K562 (cell line): ENCODE results near the gene TRIM24. TPM values are rescaled to one million over a fixed set of nuclear protein-coding genes. Genes with fewer than 3 reads are reported as not detected.
A peak's percentile ranks its signal among the peaks of the same experiment; 100 is the strongest.

Source experiments
- CHD4 ChIP-seq: fragments of 200-600 bp; sonication (generic); IDR thresholded peaks from 3 replicates; pipeline ENCODE4 v1.6.1; 2012; ENCODE audit warnings: low read depth, mild to moderate bottlenecking, mixed read lengths, low read length, inconsistent platforms; ENCODE audit not compliant: insufficient read depth, insufficient replicate concordance, poor library complexity, severe bottlenecking
- MAZ ChIP-seq, 2 experiments: fragments of 450-650 bp in 1 of 2; sonication (generic) in 1 of 2; formaldehyde crosslinking; IDR thresholded peaks in 1 of 2; conservative IDR thresholded peaks in 1 of 2; 2 replicates each; pipeline versions ENCODE4 v1.4.0 to v1.5.0; 2020; ENCODE audit warnings: mild to moderate bottlenecking in 1 of 2, missing genetic modification reagents in 1 of 2
- MCM7 ChIP-seq, 2 experiments: fragments of 450-650 bp; IDR thresholded peaks; 2 replicates each; pipeline ENCODE4 v1.6.1; 2016 to 2018
- NFYB ChIP-seq: IDR thresholded peaks from 2 replicates; pipeline ENCODE4 v1.6.1; 2011; ENCODE audit warnings: mild to moderate bottlenecking, moderate library complexity; ENCODE audit not compliant: insufficient read length; ENCODE audit errors: extremely low read depth
- PRMT5 ChIP-seq: sonication (generic); formaldehyde crosslinking; IDR thresholded peaks from 2 replicates; pipeline ENCODE4 v1.5.0; 2020; ENCODE audit warnings: missing genetic modification reagents
- SAFB ChIP-seq: fragments of 200-400 bp; formaldehyde crosslinking; IDR thresholded peaks from 2 replicates; pipeline ENCODE4 v1.6.1; 2017; ENCODE audit warnings: low read depth, low read length, borderline replicate concordance
- SMARCA4 ChIP-seq: fragments of 450-650 bp; IDR thresholded peaks from 2 replicates; pipeline ENCODE4 v1.6.1; 2016
- ZNF184 ChIP-seq: sonication (generic); formaldehyde crosslinking; IDR thresholded peaks from 2 replicates; pipeline ENCODE4 v1.5.0; 2020; ENCODE audit warnings: missing genetic modification reagents
- polyA plus RNA-seq, 8 experiments: library from polyadenylated mRNA; depleted of rRNA in 4 of 8; stranded (reverse) in 5 of 8; unstranded in 3 of 8; fragments of >200 nt; fragmentation: Nextera tagmentation in 2 of 8; fragmentation: Illumina TruSeq in 1 of 8; extraction: Ambion mirVana in 2 of 8; extraction: Trizol in 1 of 8; gene quantifications; 2 replicates each; pipeline versions ENCODE4 v1.2.1 to v1.2.3, GENCODE V29; 2011 to 2014; ENCODE audit warnings: inconsistent platforms in 1 of 8, missing spikeins in 1 of 8
- total RNA-seq, 7 experiments: library from RNA; depleted of rRNA in 6 of 7; stranded (reverse); fragments of >200 nt in 6 of 7; fragmentation: Illumina TruSeq in 2 of 7; extraction: Trizol in 2 of 7; gene quantifications; 2 replicates each; pipeline versions ENCODE4 v1.2.1 to v1.2.3, GENCODE V29; 2011 to 2021; ENCODE audit warnings: low replicate concordance in 1 of 7
- TF ChIP-seq, protein P1 (sequence below): fragments of 450-650 bp; IDR thresholded peaks from 2 replicates; pipeline ENCODE4 v1.6.1; 2017; ENCODE audit warnings: antibody characterized with exemption, mild to moderate bottlenecking
- TF ChIP-seq, protein P2 (sequence below), 2 experiments: fragments of 150-350 bp in 1 of 2; IDR thresholded peaks; 2 replicates each; pipeline ENCODE4 v1.6.1; 2012 to 2016; ENCODE audit warnings: low read depth in 2 of 2, low read length in 2 of 2, mild to moderate bottlenecking in 1 of 2, moderate library complexity in 1 of 2
- TF ChIP-seq, protein P3 (sequence below): IDR thresholded peaks from 2 replicates; pipeline ENCODE4 v1.6.1; 2014; ENCODE audit warnings: antibody characterized with exemption
- TF ChIP-seq, protein P4 (sequence below): fragments of 450-650 bp; IDR thresholded peaks from 2 replicates; pipeline ENCODE4 v1.6.1; 2018; ENCODE audit warnings: mild to moderate bottlenecking, low read depth; ENCODE audit not compliant: partially characterized antibody

TRIM24 gene
- total and polyA plus RNA-seq, 9 of the 15 experiments (the other 6 are each of a cell fraction or from before 2014, with no cell fraction given), result 13.4 to 74.0 (median 41.7) TPM

DNA sequence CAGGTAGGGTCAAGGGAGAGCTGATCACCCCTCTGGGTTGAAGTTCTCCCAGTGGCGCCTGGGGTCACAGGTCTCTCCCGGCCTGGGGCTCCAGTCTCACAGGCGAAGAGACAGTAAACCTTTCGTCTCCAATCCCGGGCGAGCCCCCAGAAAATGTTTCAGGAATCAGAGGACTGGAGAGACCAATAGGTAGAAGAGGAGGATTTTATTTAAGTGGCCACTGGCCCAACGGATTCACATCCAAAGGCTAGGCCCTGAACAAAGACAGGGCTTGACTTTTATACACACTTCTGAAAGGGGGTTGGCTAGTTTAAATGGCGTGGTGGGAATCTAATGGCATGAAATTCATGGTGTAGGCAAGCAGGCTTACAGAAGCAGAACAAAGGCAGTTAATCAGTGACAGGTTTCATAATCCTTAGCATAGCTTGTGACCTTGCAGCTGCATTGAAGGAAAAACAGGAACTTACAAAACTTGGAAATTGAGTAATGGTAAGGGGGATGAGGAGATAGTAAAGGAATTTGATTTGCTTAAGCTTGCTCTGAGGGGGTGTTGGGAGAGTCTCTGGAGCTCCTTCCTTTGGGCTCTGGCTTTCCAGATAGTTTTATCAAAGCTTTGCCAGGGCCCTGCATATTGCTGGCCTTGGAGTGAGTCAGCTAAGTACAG is 105.5 kb downstream of the TRIM24 start (continued):
- TF ChIP-seq, protein P1, sequence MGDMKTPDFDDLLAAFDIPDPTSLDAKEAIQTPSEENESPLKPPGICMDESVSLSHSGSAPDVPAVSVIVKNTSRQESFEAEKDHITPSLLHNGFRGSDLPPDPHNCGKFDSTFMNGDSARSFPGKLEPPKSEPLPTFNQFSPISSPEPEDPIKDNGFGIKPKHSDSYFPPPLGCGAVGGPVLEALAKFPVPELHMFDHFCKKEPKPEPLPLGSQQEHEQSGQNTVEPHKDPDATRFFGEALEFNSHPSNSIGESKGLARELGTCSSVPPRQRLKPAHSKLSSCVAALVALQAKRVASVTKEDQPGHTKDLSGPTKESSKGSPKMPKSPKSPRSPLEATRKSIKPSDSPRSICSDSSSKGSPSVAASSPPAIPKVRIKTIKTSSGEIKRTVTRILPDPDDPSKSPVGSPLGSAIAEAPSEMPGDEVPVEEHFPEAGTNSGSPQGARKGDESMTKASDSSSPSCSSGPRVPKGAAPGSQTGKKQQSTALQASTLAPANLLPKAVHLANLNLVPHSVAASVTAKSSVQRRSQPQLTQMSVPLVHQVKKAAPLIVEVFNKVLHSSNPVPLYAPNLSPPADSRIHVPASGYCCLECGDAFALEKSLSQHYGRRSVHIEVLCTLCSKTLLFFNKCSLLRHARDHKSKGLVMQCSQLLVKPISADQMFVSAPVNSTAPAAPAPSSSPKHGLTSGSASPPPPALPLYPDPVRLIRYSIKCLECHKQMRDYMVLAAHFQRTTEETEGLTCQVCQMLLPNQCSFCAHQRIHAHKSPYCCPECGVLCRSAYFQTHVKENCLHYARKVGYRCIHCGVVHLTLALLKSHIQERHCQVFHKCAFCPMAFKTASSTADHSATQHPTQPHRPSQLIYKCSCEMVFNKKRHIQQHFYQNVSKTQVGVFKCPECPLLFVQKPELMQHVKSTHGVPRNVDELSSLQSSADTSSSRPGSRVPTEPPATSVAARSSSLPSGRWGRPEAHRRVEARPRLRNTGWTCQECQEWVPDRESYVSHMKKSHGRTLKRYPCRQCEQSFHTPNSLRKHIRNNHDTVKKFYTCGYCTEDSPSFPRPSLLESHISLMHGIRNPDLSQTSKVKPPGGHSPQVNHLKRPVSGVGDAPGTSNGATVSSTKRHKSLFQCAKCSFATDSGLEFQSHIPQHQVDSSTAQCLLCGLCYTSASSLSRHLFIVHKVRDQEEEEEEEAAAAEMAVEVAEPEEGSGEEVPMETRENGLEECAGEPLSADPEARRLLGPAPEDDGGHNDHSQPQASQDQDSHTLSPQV, result 0 out of 2 replicates have a peak, but pooled peaks have one; percentile 37
- TF ChIP-seq NFYB, result no peak
- TF ChIP-seq CHD4, result no peak
- no peak for TF ChIP-seq MCM7 (IDR thresholded peaks at IDR 0.05)
- TF ChIP-seq SMARCA4, result peak; percentile 69
- TF ChIP-seq MAZ (CRISPR knock-in tag; conservative IDR thresholded peaks at IDR 0.05 in 1 of 2, IDR thresholded peaks at IDR 0.05 in 1 of 2), result 0 out of 4 replicates have a peak, but pooled peaks of 1 of the 2 experiments have one; percentile 15
- no peak for TF ChIP-seq SAFB
- no peak for TF ChIP-seq ZNF184 (CRISPR knock-in tag)
- TF ChIP-seq, protein P2, sequence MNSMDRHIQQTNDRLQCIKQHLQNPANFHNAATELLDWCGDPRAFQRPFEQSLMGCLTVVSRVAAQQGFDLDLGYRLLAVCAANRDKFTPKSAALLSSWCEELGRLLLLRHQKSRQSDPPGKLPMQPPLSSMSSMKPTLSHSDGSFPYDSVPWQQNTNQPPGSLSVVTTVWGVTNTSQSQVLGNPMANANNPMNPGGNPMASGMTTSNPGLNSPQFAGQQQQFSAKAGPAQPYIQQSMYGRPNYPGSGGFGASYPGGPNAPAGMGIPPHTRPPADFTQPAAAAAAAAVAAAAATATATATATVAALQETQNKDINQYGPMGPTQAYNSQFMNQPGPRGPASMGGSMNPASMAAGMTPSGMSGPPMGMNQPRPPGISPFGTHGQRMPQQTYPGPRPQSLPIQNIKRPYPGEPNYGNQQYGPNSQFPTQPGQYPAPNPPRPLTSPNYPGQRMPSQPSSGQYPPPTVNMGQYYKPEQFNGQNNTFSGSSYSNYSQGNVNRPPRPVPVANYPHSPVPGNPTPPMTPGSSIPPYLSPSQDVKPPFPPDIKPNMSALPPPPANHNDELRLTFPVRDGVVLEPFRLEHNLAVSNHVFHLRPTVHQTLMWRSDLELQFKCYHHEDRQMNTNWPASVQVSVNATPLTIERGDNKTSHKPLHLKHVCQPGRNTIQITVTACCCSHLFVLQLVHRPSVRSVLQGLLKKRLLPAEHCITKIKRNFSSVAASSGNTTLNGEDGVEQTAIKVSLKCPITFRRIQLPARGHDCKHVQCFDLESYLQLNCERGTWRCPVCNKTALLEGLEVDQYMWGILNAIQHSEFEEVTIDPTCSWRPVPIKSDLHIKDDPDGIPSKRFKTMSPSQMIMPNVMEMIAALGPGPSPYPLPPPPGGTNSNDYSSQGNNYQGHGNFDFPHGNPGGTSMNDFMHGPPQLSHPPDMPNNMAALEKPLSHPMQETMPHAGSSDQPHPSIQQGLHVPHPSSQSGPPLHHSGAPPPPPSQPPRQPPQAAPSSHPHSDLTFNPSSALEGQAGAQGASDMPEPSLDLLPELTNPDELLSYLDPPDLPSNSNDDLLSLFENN (IDR thresholded peaks at IDR 0.05; ENCODE audit: low read depth in 2 of 2, low read length in 2 of 2), result no peak
- TF ChIP-seq, protein P3, sequence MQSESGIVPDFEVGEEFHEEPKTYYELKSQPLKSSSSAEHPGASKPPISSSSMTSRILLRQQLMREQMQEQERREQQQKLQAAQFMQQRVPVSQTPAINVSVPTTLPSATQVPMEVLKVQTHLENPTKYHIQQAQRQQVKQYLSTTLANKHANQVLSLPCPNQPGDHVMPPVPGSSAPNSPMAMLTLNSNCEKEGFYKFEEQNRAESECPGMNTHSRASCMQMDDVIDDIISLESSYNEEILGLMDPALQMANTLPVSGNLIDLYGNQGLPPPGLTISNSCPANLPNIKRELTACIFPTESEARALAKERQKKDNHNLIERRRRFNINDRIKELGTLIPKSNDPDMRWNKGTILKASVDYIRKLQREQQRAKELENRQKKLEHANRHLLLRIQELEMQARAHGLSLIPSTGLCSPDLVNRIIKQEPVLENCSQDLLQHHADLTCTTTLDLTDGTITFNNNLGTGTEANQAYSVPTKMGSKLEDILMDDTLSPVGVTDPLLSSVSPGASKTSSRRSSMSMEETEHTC, result no peak
- TF ChIP-seq PRMT5 (CRISPR knock-in tag), result no peak
- TF ChIP-seq, protein P4, sequence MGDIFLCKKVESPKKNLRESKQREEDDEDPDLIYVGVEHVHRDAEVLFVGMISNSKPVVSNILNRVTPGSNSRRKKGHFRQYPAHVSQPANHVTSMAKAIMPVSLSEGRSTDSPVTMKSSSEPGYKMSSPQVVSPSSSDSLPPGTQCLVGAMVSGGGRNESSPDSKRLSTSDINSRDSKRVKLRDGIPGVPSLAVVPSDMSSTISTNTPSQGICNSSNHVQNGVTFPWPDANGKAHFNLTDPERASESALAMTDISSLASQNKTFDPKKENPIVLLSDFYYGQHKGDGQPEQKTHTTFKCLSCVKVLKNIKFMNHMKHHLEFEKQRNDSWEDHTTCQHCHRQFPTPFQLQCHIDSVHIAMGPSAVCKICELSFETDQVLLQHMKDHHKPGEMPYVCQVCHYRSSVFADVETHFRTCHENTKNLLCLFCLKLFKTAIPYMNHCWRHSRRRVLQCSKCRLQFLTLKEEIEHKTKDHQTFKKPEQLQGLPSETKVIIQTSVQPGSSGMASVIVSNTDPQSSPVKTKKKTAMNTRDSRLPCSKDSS, result peak; percentile 87
